ENCODE results near the gene AHRR. TPM values are rescaled to one million over a fixed set of nuclear protein-coding genes. Genes with fewer than 3 reads are reported as not detected.
"Not testable (repeated sequence)": the region's sequence is repeated elsewhere in the genome, so short reads cannot be mapped to it uniquely, and the experiment has no call there.

Gene AHRR
- total RNA-seq, 1 experiment from 2014 or later, result 1.3 TPM

- peaks cover 7% of the 10 kb centered on the region for H3K36me3 Mint-ChIP-seq (ENCODE audit: insufficient read depth, unreplicated experiment)
- CTCF ChIA-PET, result no interaction called here
- H3K4me3 Mint-ChIP-seq (ENCODE audit: low read depth, unreplicated experiment), result no peak overlapping the region
- intact Hi-C loops (cut with micrococcal nuclease; ENCODE audit: unreplicated experiment), result no loop called here
- TF ChIP-seq CTCF (IDR thresholded peaks at IDR 0.05; ENCODE audit: unreplicated experiment), result no peak
- peaks cover 14% of the 10 kb centered on the region for H3K4me1 Mint-ChIP-seq (ENCODE audit: low read depth, unreplicated experiment)
- H3K27ac Mint-ChIP-seq (ENCODE audit: unreplicated experiment), result no peak overlapping the region
- peaks cover 14% of the 10 kb centered on the region for H3K27me3 Mint-ChIP-seq (ENCODE audit: unreplicated experiment)
- no peaks in the 10 kb centered on the region for H3K9me3 Mint-ChIP-seq (ENCODE audit: low read depth, unreplicated experiment)
- no TSS peak for BruUV-seq (replicated peaks)
- DNase-seq, result no peak
Measured at GRCh38 chr5:401146-402034, 79.9 kb downstream of the AHRR start.

- DNase-seq; H3K9me3 Mint-ChIP-seq (ENCODE audit: low read depth, unreplicated experiment); intact Hi-C loops (cut with micrococcal nuclease; ENCODE audit: unreplicated experiment); CTCF ChIA-PET; H3K4me3 Mint-ChIP-seq (ENCODE audit: low read depth, unreplicated experiment); H3K27ac Mint-ChIP-seq (ENCODE audit: unreplicated experiment); H3K36me3 Mint-ChIP-seq (ENCODE audit: insufficient read depth, unreplicated experiment); BruUV-seq (replicated peaks): not testable (repeated sequence)
- H3K27me3 Mint-ChIP-seq (ENCODE audit: unreplicated experiment), result peaks cover 18% of the 10 kb centered on the region
- H3K4me1 Mint-ChIP-seq (ENCODE audit: low read depth, unreplicated experiment), result peaks cover 14% of the 10 kb centered on the region
Measured at GRCh38 chr5:402219-402614, 80.7 kb downstream of the AHRR start.

- no peaks in the 10 kb centered on the region for H3K9me3 Mint-ChIP-seq (ENCODE audit: low read depth, unreplicated experiment)
- no peak for DNase-seq
- peaks cover 7% of the 10 kb centered on the region for H3K36me3 Mint-ChIP-seq (ENCODE audit: insufficient read depth, unreplicated experiment)
- H3K4me1 Mint-ChIP-seq (ENCODE audit: low read depth, unreplicated experiment), result peaks cover 14% of the 10 kb centered on the region
- TF ChIP-seq CTCF (IDR thresholded peaks at IDR 0.05; ENCODE audit: unreplicated experiment), result no peak
- H3K27ac Mint-ChIP-seq (ENCODE audit: unreplicated experiment), result no peak overlapping the region
- CTCF ChIA-PET, result interaction anchor here (0.7 kb wide), 1 partner anchor 100 kb away, joined by 7 read pairs; no protein-coding TSS in a partner anchor
- intact Hi-C loops (cut with micrococcal nuclease; ENCODE audit: unreplicated experiment), result no loop called here
- peaks cover 18% of the 10 kb centered on the region for H3K27me3 Mint-ChIP-seq (ENCODE audit: unreplicated experiment)
- no TSS peak for BruUV-seq (replicated peaks)
- no peak overlapping the region for H3K4me3 Mint-ChIP-seq (ENCODE audit: low read depth, unreplicated experiment)
Measured at GRCh38 chr5:402615-403359, 81.3 kb downstream of the AHRR start.

GRCh38 chr5:403995-404394, 82.5 kb downstream of the AHRR start:
- no peak for DNase-seq
- H3K27ac Mint-ChIP-seq (ENCODE audit: unreplicated experiment), result no peak overlapping the region
- H3K9me3 Mint-ChIP-seq (ENCODE audit: low read depth, unreplicated experiment), result no peaks in the 10 kb centered on the region
- peaks cover 18% of the 10 kb centered on the region for H3K27me3 Mint-ChIP-seq (ENCODE audit: unreplicated experiment)
- TF ChIP-seq CTCF (IDR thresholded peaks at IDR 0.05; ENCODE audit: unreplicated experiment), result no peak
- intact Hi-C loops (cut with micrococcal nuclease; ENCODE audit: unreplicated experiment), result no loop called here
- BruUV-seq (replicated peaks), result no TSS peak
- CTCF ChIA-PET, result no interaction called here
- H3K4me1 Mint-ChIP-seq (ENCODE audit: low read depth, unreplicated experiment), result peaks cover 14% of the 10 kb centered on the region
- no peak overlapping the region for H3K4me3 Mint-ChIP-seq (ENCODE audit: low read depth, unreplicated experiment)
- H3K36me3 Mint-ChIP-seq (ENCODE audit: insufficient read depth, unreplicated experiment), result peaks cover 7% of the 10 kb centered on the region

Measured in Calu3 (cell line).